ENCODE data around the gene CEBPZ.

Gene CEBPZ

DNA sequence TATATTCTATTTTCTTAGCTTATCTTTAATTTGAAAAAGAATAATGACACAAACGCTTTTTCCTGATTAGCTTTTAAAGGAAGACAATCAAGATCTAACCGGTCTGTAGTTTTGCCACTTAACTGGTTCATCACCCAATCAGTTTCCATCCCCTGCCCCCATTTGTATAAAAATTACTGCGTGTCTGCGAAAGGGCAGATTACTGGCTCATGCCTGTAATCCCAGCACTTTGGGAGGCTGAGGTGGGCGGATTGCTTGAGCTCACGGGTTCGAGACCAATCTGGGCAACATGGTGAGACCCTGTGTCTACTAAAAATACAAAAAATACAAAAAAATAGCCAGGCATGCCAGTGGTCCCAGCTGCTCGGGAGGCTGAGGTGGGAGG is 32.7 kb downstream of the CEBPZ start:
- no peak for TF ChIP-seq SIN3A (IDR thresholded peaks at IDR 0.05; ENCODE audit: borderline replicate concordance, insufficient read depth, low read length)
- no peak for TF ChIP-seq TAF1 (IDR thresholded peaks at IDR 0.05; ENCODE audit: borderline replicate concordance, insufficient read depth, low read length)
- TF ChIP-seq POLR2AphosphoS5 (IDR thresholded peaks at IDR 0.05; ENCODE audit: low read depth, low read length): no peak
- TF ChIP-seq FOXP2 (optimal IDR thresholded peaks at IDR 0.05; ENCODE audit: borderline replicate concordance, extremely low read depth, extremely low read length, insufficient read depth): no peak
- TF ChIP-seq, protein P1, sequence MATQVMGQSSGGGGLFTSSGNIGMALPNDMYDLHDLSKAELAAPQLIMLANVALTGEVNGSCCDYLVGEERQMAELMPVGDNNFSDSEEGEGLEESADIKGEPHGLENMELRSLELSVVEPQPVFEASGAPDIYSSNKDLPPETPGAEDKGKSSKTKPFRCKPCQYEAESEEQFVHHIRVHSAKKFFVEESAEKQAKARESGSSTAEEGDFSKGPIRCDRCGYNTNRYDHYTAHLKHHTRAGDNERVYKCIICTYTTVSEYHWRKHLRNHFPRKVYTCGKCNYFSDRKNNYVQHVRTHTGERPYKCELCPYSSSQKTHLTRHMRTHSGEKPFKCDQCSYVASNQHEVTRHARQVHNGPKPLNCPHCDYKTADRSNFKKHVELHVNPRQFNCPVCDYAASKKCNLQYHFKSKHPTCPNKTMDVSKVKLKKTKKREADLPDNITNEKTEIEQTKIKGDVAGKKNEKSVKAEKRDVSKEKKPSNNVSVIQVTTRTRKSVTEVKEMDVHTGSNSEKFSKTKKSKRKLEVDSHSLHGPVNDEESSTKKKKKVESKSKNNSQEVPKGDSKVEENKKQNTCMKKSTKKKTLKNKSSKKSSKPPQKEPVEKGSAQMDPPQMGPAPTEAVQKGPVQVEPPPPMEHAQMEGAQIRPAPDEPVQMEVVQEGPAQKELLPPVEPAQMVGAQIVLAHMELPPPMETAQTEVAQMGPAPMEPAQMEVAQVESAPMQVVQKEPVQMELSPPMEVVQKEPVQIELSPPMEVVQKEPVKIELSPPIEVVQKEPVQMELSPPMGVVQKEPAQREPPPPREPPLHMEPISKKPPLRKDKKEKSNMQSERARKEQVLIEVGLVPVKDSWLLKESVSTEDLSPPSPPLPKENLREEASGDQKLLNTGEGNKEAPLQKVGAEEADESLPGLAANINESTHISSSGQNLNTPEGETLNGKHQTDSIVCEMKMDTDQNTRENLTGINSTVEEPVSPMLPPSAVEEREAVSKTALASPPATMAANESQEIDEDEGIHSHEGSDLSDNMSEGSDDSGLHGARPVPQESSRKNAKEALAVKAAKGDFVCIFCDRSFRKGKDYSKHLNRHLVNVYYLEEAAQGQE (IDR thresholded peaks at IDR 0.05; ENCODE audit: insufficient read depth in 1 of 2, low read depth in 2 of 2, low read length in 2 of 2): no peak

DNA sequence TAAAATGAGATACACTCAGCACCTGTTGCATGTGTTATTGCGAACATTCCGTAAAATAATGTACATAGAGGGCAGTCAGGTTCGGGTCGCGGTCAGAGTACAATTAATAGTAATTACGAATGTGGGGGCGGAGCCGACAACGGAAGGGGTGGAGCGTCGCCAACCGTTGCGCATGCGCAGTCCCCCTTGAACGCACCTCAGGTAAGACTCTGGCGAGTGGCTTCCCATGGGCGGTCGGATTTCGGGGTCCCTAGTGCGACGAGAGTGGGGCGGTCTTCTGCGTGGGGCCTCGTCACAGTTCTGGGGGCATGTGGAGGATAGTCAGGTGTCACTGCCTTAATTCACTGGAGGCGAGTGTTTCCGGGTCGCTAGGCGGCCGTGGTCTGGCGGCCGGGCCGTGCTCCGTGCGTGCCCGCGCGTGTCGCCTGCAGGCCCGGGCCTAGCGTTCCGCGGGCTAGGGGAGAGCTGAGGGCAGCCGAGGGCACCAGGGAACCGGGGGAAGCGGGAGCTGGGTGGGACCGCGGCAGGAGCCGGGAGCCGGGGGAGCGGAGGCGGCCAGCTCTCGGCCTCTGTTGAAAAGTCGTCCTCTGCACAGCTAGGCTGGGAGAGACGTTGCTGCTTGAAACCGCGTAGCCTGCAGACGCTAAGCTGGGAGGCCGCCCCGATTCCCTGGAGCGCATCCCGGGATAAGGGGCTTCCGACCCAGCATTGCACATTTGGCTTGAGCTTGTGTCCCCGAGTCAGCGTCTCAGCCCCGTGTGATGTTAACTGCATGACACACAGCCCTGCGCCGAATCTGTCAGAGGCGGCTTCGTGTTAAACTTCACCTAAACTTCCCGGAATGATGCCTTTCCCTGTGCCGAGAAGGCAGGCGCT is 34.8 kb downstream of the CEBPZ start, which contains the start of gene CEBPZOS:
CEBPZOS (plus strand) TSS at position 177 of the 876 bp plus-strand sequence. CDS start 3,209 bp downstream, outside the sequence.
- TF ChIP-seq, protein P1 (IDR thresholded peaks at IDR 0.05; ENCODE audit: insufficient read depth in 1 of 2, low read depth in 2 of 2, low read length in 2 of 2): peak in 1 of 2 experiments; percentile 3; a peak in 1 of 4 replicates
- TF ChIP-seq TAF1 (IDR thresholded peaks at IDR 0.05; ENCODE audit: borderline replicate concordance, insufficient read depth, low read length): 0 out of 2 replicates have a peak, but pooled peaks have one; percentile 71
- TF ChIP-seq FOXP2 (optimal IDR thresholded peaks at IDR 0.05; ENCODE audit: borderline replicate concordance, extremely low read depth, extremely low read length, insufficient read depth): no peak
- TF ChIP-seq SIN3A (IDR thresholded peaks at IDR 0.05; ENCODE audit: borderline replicate concordance, insufficient read depth, low read length): peak; percentile 53; the same call in 1 of the 2 replicates
- TF ChIP-seq POLR2AphosphoS5 (IDR thresholded peaks at IDR 0.05; ENCODE audit: low read depth, low read length): peak; percentile 95

DNA sequence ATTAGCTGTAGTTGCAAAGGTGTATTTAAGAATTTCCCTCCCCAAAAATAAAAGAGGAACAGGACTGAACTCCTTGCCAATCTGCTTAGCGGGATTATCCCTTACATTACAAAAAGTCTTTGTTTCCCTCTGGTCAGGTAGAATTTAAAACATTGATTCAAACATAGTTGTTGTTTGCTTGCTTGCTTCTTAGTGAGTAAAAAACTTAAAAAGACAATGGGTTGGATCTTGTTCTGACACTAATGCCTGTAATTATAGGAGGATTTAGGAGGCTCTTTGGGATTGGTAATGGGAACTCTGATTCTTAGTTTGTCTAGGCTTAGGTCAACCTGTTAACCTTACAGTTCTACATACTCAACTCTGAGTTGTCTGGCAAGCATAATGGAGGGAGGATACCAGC is 38.8 kb downstream of the CEBPZ start:
- TF ChIP-seq POLR2AphosphoS5 (IDR thresholded peaks at IDR 0.05; ENCODE audit: low read depth, low read length) (no peak), SIN3A (IDR thresholded peaks at IDR 0.05; ENCODE audit: borderline replicate concordance, insufficient read depth, low read length) (no peak)
- TF ChIP-seq, protein P1 (IDR thresholded peaks at IDR 0.05; ENCODE audit: insufficient read depth in 1 of 2, low read depth in 2 of 2, low read length in 2 of 2): no peak

DNA sequence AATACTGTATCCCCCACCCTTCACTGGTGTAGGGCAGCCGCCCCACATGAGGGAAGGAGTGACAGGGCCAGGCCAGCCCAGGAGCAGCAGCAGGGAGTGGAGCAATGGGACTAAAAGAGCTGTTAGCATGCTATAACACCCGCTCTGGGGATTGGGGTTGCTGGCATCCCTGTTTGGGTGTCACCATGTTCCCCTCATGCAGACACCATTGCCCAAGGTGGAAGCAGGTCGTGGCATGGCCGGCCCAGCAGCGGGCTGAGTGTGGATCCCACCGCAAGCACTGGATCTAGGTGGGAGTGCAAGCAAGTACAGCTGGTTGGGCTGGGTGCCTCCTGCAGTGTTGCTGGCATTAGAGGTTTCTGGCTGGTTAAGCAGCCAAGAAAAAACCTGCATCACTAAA is 39.6 kb downstream of the CEBPZ start:
- TF ChIP-seq TAF1 (IDR thresholded peaks at IDR 0.05; ENCODE audit: borderline replicate concordance, insufficient read depth, low read length): no peak
- TF ChIP-seq, protein P1 (IDR thresholded peaks at IDR 0.05; ENCODE audit: insufficient read depth in 1 of 2, low read depth in 2 of 2, low read length in 2 of 2): no peak
- TF ChIP-seq SIN3A (IDR thresholded peaks at IDR 0.05; ENCODE audit: borderline replicate concordance, insufficient read depth, low read length): no peak
- no peak for TF ChIP-seq POLR2AphosphoS5 (IDR thresholded peaks at IDR 0.05; ENCODE audit: low read depth, low read length)
- TF ChIP-seq FOXP2 (optimal IDR thresholded peaks at IDR 0.05; ENCODE audit: borderline replicate concordance, extremely low read depth, extremely low read length, insufficient read depth): no peak

All from PFSK-1 (cell line).